HepG2 (cell line): ENCODE results near the gene COX4I2. TPM values are rescaled to one million over a fixed set of nuclear protein-coding genes. Genes with fewer than 3 reads are reported as not detected.
A peak's percentile ranks its signal among the peaks of the same experiment; 100 is the strongest.

ENCODE experiments used
- ATAC-seq: fragments of 200-7000 bp; cut with Tn5 transposase; 3 replicates; pipeline ENCODE4 v1.9.1; 2020; ENCODE audit warnings: mild to moderate bottlenecking, moderate library complexity
- BruUV-seq: library from RNA; stranded (reverse); fragments of 400-500 nt; replicated peaks from 2 replicates; lab custom pipeline; 2021; lab: Mats Ljungman, UMichigan
- CTCF ChIA-PET: fragments of 300-600 bp; formaldehyde crosslinking; extraction: SDS; loops from one replicate; lab custom pipeline; 2021; ENCODE audit warnings: low total read pairs, inconsistent platforms, low intra/inter-chr PET ratio; lab: Yijun Ruan, JAX
- POLR2A ChIA-PET: fragments of 350-600 bp; sonication (Branson Sonifier 250); formaldehyde crosslinking; loops from one replicate; lab custom pipeline; 2020; ENCODE audit warnings: antibody characterized with exemption, inconsistent platforms; lab: Yijun Ruan, JAX
- DNase-seq: peaks from one replicate; pipeline ENCODE4 v3.0.0-alpha.2; 2015; ENCODE audit warnings: low spot score
- FAIRE-seq: peaks from 3 replicates; lab custom pipeline; 2011; peaks lifted over from hg19 to GRCh38; lab: Jason Lieb, UNC
- H2AFZ ChIP-seq: one replicate; pipeline ENCODE4 v1.6.1; 2011; ENCODE audit warnings: low read length, inconsistent platforms
- H3K27ac ChIP-seq: fragments of 300-600 bp; 3 replicates; pipeline ENCODE4 v1.8.0; 2011; ENCODE audit warnings: mixed run types, mild to moderate bottlenecking, mixed read lengths, low read length, inconsistent platforms; ENCODE audit not compliant: insufficient read depth; ENCODE audit errors: extremely low read length
- H3K27me3 ChIP-seq, 2 experiments: fragments of 200-600 bp in 1 of 2; 2 replicates in 1 of 2; 3 replicates in 1 of 2; pipeline versions ENCODE4 v1.6.0 to v1.8.0; 2011; ENCODE audit warnings: low read length in 2 of 2, mild to moderate bottlenecking in 2 of 2, moderate library complexity in 2 of 2, inconsistent platforms in 1 of 2; ENCODE audit not compliant: insufficient read depth in 2 of 2, control insufficient read depth in 1 of 2
- H3K36me3 ChIP-seq, 2 experiments: fragments of 200-600 bp in 1 of 2; replicated peaks in 1 of 2; 2 replicates in 1 of 2; 3 replicates in 1 of 2; pipeline versions ENCODE4 v1.5.1 to v1.8.0; 2011; ENCODE audit warnings: low read length in 2 of 2, inconsistent platforms in 1 of 2; ENCODE audit not compliant: insufficient read depth in 2 of 2, control insufficient read depth in 1 of 2
- H3K4me1 ChIP-seq: 2 replicates; pipeline ENCODE4 v1.5.1; 2012; ENCODE audit warnings: low read length, inconsistent platforms; ENCODE audit not compliant: insufficient read depth
- H3K4me2 ChIP-seq: 2 replicates; pipeline ENCODE4 v1.6.0; 2011; ENCODE audit warnings: low read depth, low read length, inconsistent platforms
- H3K4me3 ChIP-seq, 3 experiments: fragments of 200-600 bp in 1 of 3; sonication (generic), shearing (Covaris generic) in 1 of 3; replicated peaks in 1 of 3; 2 replicates each; pipeline ENCODE4 v1.5.1; 2011 to 2016; ENCODE audit warnings: low read length in 3 of 3, inconsistent platforms in 2 of 3, low read depth in 2 of 3, mild to moderate bottlenecking in 2 of 3, control low read depth in 1 of 3, mixed read lengths in 1 of 3; ENCODE audit not compliant: insufficient read depth in 1 of 3
- H3K79me2 ChIP-seq: one replicate; pipeline ENCODE4 v1.6.1; 2011; ENCODE audit warnings: low read length, inconsistent platforms; ENCODE audit not compliant: insufficient read depth
- H3K9ac ChIP-seq: 2 replicates; pipeline ENCODE4 v1.6.0; 2011; ENCODE audit warnings: mild to moderate bottlenecking, low read depth, low read length, inconsistent platforms; ENCODE audit not compliant: insufficient read depth
- H3K9me3 ChIP-seq: 2 replicates; pipeline ENCODE4 v1.5.1; 2012; ENCODE audit warnings: mild to moderate bottlenecking, low read length
- H4K20me1 ChIP-seq: 2 replicates; pipeline ENCODE4 v1.6.0; 2011; ENCODE audit warnings: inconsistent platforms, mild to moderate bottlenecking, low read length, moderate library complexity; ENCODE audit not compliant: insufficient read depth
- CHD2 ChIP-seq: IDR thresholded peaks from 2 replicates; pipeline ENCODE4 v1.6.1; 2011; ENCODE audit warnings: low read depth, low read length, improper control_type of control experiment
- EED ChIP-seq: sonication (generic); formaldehyde crosslinking; IDR thresholded peaks from 2 replicates; pipeline ENCODE4 v1.5.0; 2020; ENCODE audit warnings: mild to moderate bottlenecking, missing genetic modification reagents
- KDM5A ChIP-seq: fragments of 200-600 bp; sonication (generic); IDR thresholded peaks from 2 replicates; pipeline ENCODE4 v1.7.0; 2018; ENCODE audit warnings: antibody characterized with exemption, mild to moderate bottlenecking, low read length, borderline replicate concordance
- MAZ ChIP-seq, 2 experiments: sonication (generic) in 1 of 2; formaldehyde crosslinking in 1 of 2; IDR thresholded peaks; 2 replicates each; pipeline versions ENCODE4 v1.5.0 to v1.6.1; 2012 to 2020; ENCODE audit warnings: low read depth in 2 of 2, mild to moderate bottlenecking in 2 of 2, borderline replicate concordance in 1 of 2, improper control_type of control experiment in 1 of 2, low read length in 1 of 2, missing genetic modification reagents in 1 of 2, moderate library complexity in 1 of 2
- NCOR1 ChIP-seq: fragments of 200-600 bp; sonication (generic); IDR thresholded peaks from 2 replicates; pipeline ENCODE4 v1.7.0; 2017; ENCODE audit warnings: antibody characterized with exemption, low read length, borderline replicate concordance
- PHB2 ChIP-seq: fragments of 450-650 bp; IDR thresholded peaks from 2 replicates; pipeline ENCODE4 v1.6.1; 2018; ENCODE audit not compliant: partially characterized antibody
- SIX1 ChIP-seq: sonication (generic); formaldehyde crosslinking; IDR thresholded peaks from 2 replicates; pipeline ENCODE4 v1.4.0; 2020; ENCODE audit warnings: missing genetic modification reagents, borderline replicate concordance
- U2AF1 ChIP-seq: fragments of 200-400 bp; formaldehyde crosslinking; optimal IDR thresholded peaks from 2 replicates; pipeline ENCODE3; 2017; ENCODE audit warnings: mild to moderate bottlenecking, low read depth, low read length
- ZFX ChIP-seq: sonication (generic); formaldehyde crosslinking; IDR thresholded peaks from 2 replicates; pipeline ENCODE4 v1.4.0; 2020; ENCODE audit warnings: mild to moderate bottlenecking, low read depth, missing genetic modification reagents, moderate library complexity
- ZNF549 ChIP-seq: sonication (generic); formaldehyde crosslinking; IDR thresholded peaks from 2 replicates; pipeline ENCODE4 v1.5.0; 2020; ENCODE audit warnings: missing genetic modification reagents
- ZNF768 ChIP-seq: sonication (generic); formaldehyde crosslinking; IDR thresholded peaks from 2 replicates; pipeline ENCODE4 v1.4.0; 2020; ENCODE audit warnings: missing genetic modification reagents
- ZNF772 ChIP-seq: sonication (generic); formaldehyde crosslinking; IDR thresholded peaks from 2 replicates; pipeline ENCODE4 v1.5.0; 2020; ENCODE audit warnings: mild to moderate bottlenecking, missing genetic modification reagents
- WGBS: methylation state at CpG from one replicate; pipeline ENCODE4 v1.1.6; 2017; ENCODE audit warnings: low lambda C conversion rate; 5-methylcytosine and 5-hydroxymethylcytosine counted together
- in situ Hi-C: cut with HindIII; loops from 2 replicates; pipeline ENCODE4 v1.10.0; 2017; ENCODE audit warnings: low pct_unique_long_range_greater_than_20kb; ENCODE audit not compliant: extremely low pct_ligation_motif_present
- intact Hi-C: fragments of 100-400 bp; cut with micrococcal nuclease; formaldehyde crosslinking; loops from one replicate; pipeline ENCODE4 v1.10.0; 2022; ENCODE audit not compliant: unreplicated experiment
- polyA plus RNA-seq, 8 experiments: library from polyadenylated mRNA; depleted of rRNA in 3 of 8; stranded (reverse) in 7 of 8; unstranded in 1 of 8; fragments of >200 nt; fragmentation: Illumina TruSeq in 4 of 8; extraction: Trizol in 4 of 8; gene quantifications; 2 replicates each; pipeline versions ENCODE4 v1.2.1 to v1.2.3, GENCODE V29; 2011 to 2016; ENCODE audit warnings: low read depth in 4 of 8, missing spikeins in 1 of 8, mixed read lengths in 1 of 8; ENCODE audit not compliant: insufficient read depth in 1 of 8
- total RNA-seq, 5 experiments: library from RNA; depleted of rRNA; stranded (reverse); fragments of >200 nt; fragmentation: Illumina TruSeq; extraction: Trizol; gene quantifications; 2 replicates each; pipeline ENCODE4 v1.2.3, GENCODE V29; 2016; ENCODE audit warnings: low read depth in 1 of 5
- TF ChIP-seq, protein P1 (sequence below): sonication (generic); formaldehyde crosslinking; IDR thresholded peaks from 2 replicates; pipeline ENCODE4 v1.4.0; 2020; ENCODE audit warnings: missing genetic modification reagents, borderline replicate concordance
- TF ChIP-seq, protein P2 (sequence below): sonication (generic); formaldehyde crosslinking; IDR thresholded peaks from 2 replicates; pipeline ENCODE4 v1.5.0; 2020; ENCODE audit warnings: missing genetic modification reagents
- TF ChIP-seq, protein P3 (sequence below): sonication (generic); formaldehyde crosslinking; IDR thresholded peaks from 2 replicates; pipeline ENCODE4 v1.4.0; 2020; ENCODE audit warnings: missing genetic modification reagents

COX4I2 gene
- total and polyA plus RNA-seq, 2 of the 13 experiments (the other 11 are each of a cell fraction or from before 2014, with no cell fraction given): 1.1 TPM; not detected in 1

DNA sequence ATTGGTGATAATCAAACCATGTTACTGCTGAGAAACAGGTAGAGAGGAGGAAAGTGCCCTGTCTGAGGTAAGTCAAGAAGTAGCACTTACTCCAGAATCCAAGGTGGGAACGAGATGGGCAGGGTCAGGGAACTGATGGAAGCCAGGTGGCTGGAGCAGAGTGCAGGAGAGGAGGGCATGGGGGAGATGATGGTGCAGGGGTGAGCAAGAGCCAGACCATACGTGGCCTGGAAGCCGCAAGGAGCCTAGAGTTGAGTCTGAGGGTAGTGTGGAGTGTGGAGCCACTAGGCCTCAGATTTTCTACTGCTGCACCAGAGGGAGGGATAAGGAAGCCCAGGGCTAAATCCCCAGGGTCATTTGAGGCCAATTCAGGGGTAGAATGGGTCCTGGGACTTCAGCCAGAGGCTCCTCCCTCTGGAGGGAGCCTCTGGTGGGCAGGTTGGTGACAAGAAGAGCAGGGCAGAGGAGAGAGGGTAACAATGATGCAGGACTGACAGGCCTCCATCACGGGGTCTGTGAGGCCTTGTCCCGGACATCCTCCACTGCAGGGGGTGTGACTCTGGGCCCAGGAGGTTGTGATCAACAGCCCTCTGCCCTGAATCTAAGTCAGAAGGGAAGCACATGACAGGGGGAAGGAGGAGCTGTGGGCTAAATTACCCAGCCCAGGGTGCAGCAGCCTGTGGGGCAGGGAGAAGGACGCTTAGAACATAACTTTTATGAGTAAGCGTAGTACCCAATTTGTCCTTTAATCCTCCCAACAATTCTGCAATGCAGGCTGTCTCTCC, 28.7 kb downstream of the COX4I2 start (continued):
- TF ChIP-seq, protein P1, sequence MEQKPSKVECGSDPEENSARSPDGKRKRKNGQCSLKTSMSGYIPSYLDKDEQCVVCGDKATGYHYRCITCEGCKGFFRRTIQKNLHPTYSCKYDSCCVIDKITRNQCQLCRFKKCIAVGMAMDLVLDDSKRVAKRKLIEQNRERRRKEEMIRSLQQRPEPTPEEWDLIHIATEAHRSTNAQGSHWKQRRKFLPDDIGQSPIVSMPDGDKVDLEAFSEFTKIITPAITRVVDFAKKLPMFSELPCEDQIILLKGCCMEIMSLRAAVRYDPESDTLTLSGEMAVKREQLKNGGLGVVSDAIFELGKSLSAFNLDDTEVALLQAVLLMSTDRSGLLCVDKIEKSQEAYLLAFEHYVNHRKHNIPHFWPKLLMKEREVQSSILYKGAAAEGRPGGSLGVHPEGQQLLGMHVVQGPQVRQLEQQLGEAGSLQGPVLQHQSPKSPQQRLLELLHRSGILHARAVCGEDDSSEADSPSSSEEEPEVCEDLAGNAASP (CRISPR knock-in tag): peak; percentile 85; the same call in 1 of the 2 replicates
- TF ChIP-seq CHD2: 0 out of 2 replicates have a peak, but pooled peaks have one; percentile 10

DNA sequence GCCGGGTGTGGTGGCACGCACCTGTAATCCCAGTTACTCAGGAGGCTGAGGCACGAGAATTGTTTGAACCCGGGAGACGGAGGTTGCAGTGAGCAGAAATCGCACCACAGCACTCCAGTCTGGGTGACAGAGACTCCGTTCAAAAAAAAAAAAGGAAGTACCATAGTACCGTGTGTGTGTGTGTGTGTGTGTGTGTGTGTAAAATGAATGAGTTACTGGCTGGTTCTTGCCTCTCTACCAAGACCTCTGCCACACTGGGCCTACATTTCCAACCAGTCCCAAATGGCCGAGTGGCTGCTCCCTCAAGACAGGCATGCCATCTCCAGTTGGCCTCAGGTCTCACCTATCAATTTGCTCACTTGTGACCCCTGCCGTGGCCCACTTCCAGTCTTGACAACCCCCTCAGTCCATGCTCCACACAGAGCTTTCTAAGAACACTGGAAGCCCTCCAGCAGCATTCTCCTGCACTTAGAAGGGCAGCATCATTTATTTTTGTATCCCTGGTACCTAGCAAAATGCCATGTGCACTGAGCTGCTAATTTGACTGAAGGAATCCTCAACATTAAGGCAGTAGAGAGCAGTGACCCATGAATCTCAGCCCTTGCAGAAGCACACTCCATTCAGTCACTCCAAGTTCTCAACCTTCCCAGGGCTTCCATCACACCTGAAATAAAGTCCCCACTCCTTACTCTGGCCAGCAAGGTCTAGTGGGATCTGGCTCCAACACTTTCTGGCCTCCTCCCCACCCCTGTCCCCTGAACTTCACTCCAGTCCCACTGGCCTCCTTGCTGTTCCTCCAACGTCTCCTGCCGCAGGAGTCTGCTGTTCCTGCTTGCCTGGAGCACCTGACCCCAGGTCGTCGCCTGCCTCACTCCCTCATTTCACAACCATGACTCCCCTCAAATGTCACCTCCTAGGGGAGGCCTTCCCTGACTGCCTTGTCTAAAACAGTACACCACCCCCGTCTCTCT, 29.9 kb downstream of the COX4I2 start:
- in situ Hi-C loops: no loop called here
- Histone ChIP-seq H4K20me1 (peaks cover 33% of the 10 kb centered on the region; the same call in 1 of the 2 replicates), H3K27ac (peak overlapping the region; percentile 26), H3K4me1 (peaks cover 89% of the 10 kb centered on the region), H3K27me3 (no peaks in the 10 kb centered on the region), H2AFZ (no peak overlapping the region), H3K79me2 (peaks cover 48% of the 10 kb centered on the region), H3K9ac (no peak overlapping the region), H3K36me3 (peaks cover 54 to 67% of the 10 kb centered on the region in 2 experiments), H3K4me3 (no peak overlapping the region), H3K9me3 (no peaks in the 10 kb centered on the region), H3K4me2 (no peak overlapping the region)
- WGBS: 91% methylated on average over 15 of the region's 15 CpGs
- POLR2A ChIA-PET: interaction anchor here (0.7 to 20.7 kb wide), 7 partner anchors 9 to 46 kb away, joined by 3 to 643 read pairs (median 4); partner anchors contain the start of gene BCL2L1
- CTCF ChIA-PET: no interaction called here
- DNase-seq (no peak), FAIRE-seq (no peak), ATAC-seq (no peak)
- intact Hi-C loops: no loop called here
- no TSS peak for BruUV-seq
- TF ChIP-seq ZFX (0 out of 2 replicates have a peak, but pooled peaks have one; percentile 14), ZNF772 (CRISPR knock-in tag) (0 out of 2 replicates have a peak, but pooled peaks have one; percentile 1), MAZ (IDR thresholded peaks at IDR 0.05; ENCODE audit: borderline replicate concordance, low read depth, low read length) (no peak), MAZ (CRISPR knock-in tag; IDR thresholded peaks at IDR 0.05; ENCODE audit: low read depth) (0 out of 2 replicates have a peak, but pooled peaks have one; percentile 46), EED (CRISPR knock-in tag) (no peak), KDM5A (no peak), U2AF1 (no peak), ZNF768 (CRISPR knock-in tag) (no peak), ZNF549 (CRISPR knock-in tag) (no peak), SIX1 (CRISPR knock-in tag) (no peak), PHB2 (no peak), NCOR1 (no peak)
- TF ChIP-seq, protein P2, sequence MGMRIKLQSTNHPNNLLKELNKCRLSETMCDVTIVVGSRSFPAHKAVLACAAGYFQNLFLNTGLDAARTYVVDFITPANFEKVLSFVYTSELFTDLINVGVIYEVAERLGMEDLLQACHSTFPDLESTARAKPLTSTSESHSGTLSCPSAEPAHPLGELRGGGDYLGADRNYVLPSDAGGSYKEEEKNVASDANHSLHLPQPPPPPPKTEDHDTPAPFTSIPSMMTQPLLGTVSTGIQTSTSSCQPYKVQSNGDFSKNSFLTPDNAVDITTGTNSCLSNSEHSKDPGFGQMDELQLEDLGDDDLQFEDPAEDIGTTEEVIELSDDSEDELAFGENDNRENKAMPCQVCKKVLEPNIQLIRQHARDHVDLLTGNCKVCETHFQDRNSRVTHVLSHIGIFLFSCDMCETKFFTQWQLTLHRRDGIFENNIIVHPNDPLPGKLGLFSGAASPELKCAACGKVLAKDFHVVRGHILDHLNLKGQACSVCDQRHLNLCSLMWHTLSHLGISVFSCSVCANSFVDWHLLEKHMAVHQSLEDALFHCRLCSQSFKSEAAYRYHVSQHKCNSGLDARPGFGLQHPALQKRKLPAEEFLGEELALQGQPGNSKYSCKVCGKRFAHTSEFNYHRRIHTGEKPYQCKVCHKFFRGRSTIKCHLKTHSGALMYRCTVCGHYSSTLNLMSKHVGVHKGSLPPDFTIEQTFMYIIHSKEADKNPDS: no peak
- TF ChIP-seq, protein P3, sequence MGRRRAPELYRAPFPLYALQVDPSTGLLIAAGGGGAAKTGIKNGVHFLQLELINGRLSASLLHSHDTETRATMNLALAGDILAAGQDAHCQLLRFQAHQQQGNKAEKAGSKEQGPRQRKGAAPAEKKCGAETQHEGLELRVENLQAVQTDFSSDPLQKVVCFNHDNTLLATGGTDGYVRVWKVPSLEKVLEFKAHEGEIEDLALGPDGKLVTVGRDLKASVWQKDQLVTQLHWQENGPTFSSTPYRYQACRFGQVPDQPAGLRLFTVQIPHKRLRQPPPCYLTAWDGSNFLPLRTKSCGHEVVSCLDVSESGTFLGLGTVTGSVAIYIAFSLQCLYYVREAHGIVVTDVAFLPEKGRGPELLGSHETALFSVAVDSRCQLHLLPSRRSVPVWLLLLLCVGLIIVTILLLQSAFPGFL: no peak
